H9 (cell line): ENCODE data around the gene ZNF407. TPM values are rescaled to one million over a fixed set of nuclear protein-coding genes. Genes with fewer than 3 reads are reported as not detected.

Source experiments
- DNase-seq: peaks from one replicate; pipeline ENCODE4 v3.0.0-alpha.2; 2017
- H2AFZ ChIP-seq: one replicate; pipeline ENCODE4 v1.6.1; 2013; ENCODE audit warnings: mild to moderate bottlenecking, low read length, control low read depth, moderate library complexity
- H2AK5ac ChIP-seq: 2 replicates; pipeline ENCODE4 v1.6.1; 2013; ENCODE audit warnings: low read length, control low read depth, mixed read lengths; ENCODE audit not compliant: insufficient read length
- H2BK120ac ChIP-seq: one replicate; pipeline ENCODE4 v1.6.1; 2013; ENCODE audit warnings: low read depth, mild to moderate bottlenecking, low read length, control low read depth, inconsistent platforms; ENCODE audit not compliant: poor library complexity, severe bottlenecking
- H2BK12ac ChIP-seq: 2 replicates; pipeline ENCODE4 v1.6.1; 2013; ENCODE audit warnings: low read length, control low read depth, mixed read lengths, low read depth; ENCODE audit not compliant: insufficient read length
- H2BK15ac ChIP-seq: 2 replicates; pipeline ENCODE4 v1.6.1; 2013; ENCODE audit warnings: low read depth, low read length, control low read depth
- H2BK20ac ChIP-seq: one replicate; pipeline ENCODE4 v1.6.1; 2013; ENCODE audit warnings: low read depth, mild to moderate bottlenecking, low read length, control low read depth, inconsistent platforms; ENCODE audit not compliant: poor library complexity, severe bottlenecking
- H2BK5ac ChIP-seq: 2 replicates; pipeline ENCODE4 v1.6.1; 2013; ENCODE audit warnings: low read length, control low read depth, mixed read lengths; ENCODE audit not compliant: insufficient read length
- H3K14ac ChIP-seq: 2 replicates; pipeline ENCODE4 v1.6.1; 2013; ENCODE audit warnings: low read length, control low read depth; ENCODE audit not compliant: insufficient read depth
- H3K18ac ChIP-seq: 2 replicates; pipeline ENCODE4 v1.6.1; 2013; ENCODE audit warnings: low read depth, mild to moderate bottlenecking, mixed read lengths, low read length, control low read depth; ENCODE audit not compliant: insufficient read length
- H3K23ac ChIP-seq: 2 replicates; pipeline ENCODE4 v1.6.1; 2013; ENCODE audit warnings: low read length, control low read depth, mixed read lengths, low read depth; ENCODE audit not compliant: insufficient read length
- H3K23me2 ChIP-seq: 2 replicates; pipeline ENCODE4 v1.6.1; 2013; ENCODE audit warnings: low read depth, mild to moderate bottlenecking, mixed read lengths, low read length, control low read depth; ENCODE audit not compliant: insufficient read length, poor library complexity, severe bottlenecking
- H3K27ac ChIP-seq: 2 replicates; pipeline ENCODE4 v1.5.1; 2013; ENCODE audit warnings: low read length, control low read depth, mixed read lengths, low read depth; ENCODE audit not compliant: insufficient read length
- H3K27me3 ChIP-seq: 2 replicates; pipeline ENCODE4 v1.6.1; 2013; ENCODE audit warnings: low read length, control low read depth, inconsistent platforms; ENCODE audit not compliant: insufficient read depth
- H3K4ac ChIP-seq: 2 replicates; pipeline ENCODE4 v1.6.1; 2013; ENCODE audit warnings: low read depth, mild to moderate bottlenecking, control low read depth, inconsistent platforms, low read length, moderate library complexity
- H3K4me1 ChIP-seq: 2 replicates; pipeline ENCODE4 v1.6.1; 2013; ENCODE audit warnings: low read length, control low read depth, inconsistent platforms; ENCODE audit not compliant: insufficient read depth
- H3K4me2 ChIP-seq: 2 replicates; pipeline ENCODE4 v1.6.1; 2013; ENCODE audit warnings: low read length, control low read depth, mixed read lengths; ENCODE audit not compliant: insufficient read length, insufficient read depth
- H3K56ac ChIP-seq: 2 replicates; pipeline ENCODE4 v1.6.1; 2013; ENCODE audit warnings: low read depth, mild to moderate bottlenecking, mixed read lengths, low read length, control low read depth; ENCODE audit not compliant: insufficient read length
- H3K79me1 ChIP-seq: 2 replicates; pipeline ENCODE4 v1.6.1; 2013; ENCODE audit warnings: low read depth, mild to moderate bottlenecking, moderate library complexity, low read length, control low read depth, inconsistent platforms; ENCODE audit not compliant: insufficient read depth, poor library complexity, severe bottlenecking
- H3K79me2 ChIP-seq: 2 replicates; pipeline ENCODE4 v1.6.1; 2013; ENCODE audit warnings: low read length, control low read depth, inconsistent platforms; ENCODE audit not compliant: insufficient read depth
- H3K9ac ChIP-seq: 2 replicates; pipeline ENCODE4 v1.6.1; 2013; ENCODE audit warnings: low read length, control low read depth, mixed read lengths; ENCODE audit not compliant: insufficient read length; ENCODE audit errors: extremely low read depth
- H3K9me3 ChIP-seq: one replicate; pipeline ENCODE4 v1.6.1; 2013; ENCODE audit warnings: low read depth, low read length, inconsistent platforms; ENCODE audit not compliant: control insufficient read depth
- H3T11ph ChIP-seq: one replicate; pipeline ENCODE4 v1.6.1; 2013; ENCODE audit warnings: mild to moderate bottlenecking, low read length, control low read depth, inconsistent platforms
- H4K20me1 ChIP-seq: one replicate; pipeline ENCODE4 v1.6.1; 2013; ENCODE audit not compliant: control insufficient read depth, insufficient read length, insufficient read depth
- H4K5ac ChIP-seq: 2 replicates; pipeline ENCODE4 v1.6.1; 2013; ENCODE audit warnings: low read depth, mild to moderate bottlenecking, mixed read lengths, low read length, control low read depth; ENCODE audit not compliant: insufficient read length
- H4K8ac ChIP-seq: replicated peaks from 2 replicates; pipeline ENCODE4 v1.6.1; 2013; ENCODE audit warnings: low read length, control low read depth, mixed read lengths, low read depth; ENCODE audit not compliant: insufficient read length
- H4K91ac ChIP-seq: 2 replicates; pipeline ENCODE4 v1.6.1; 2013; ENCODE audit warnings: low read depth, mild to moderate bottlenecking, moderate library complexity, mixed read lengths, low read length, control low read depth; ENCODE audit not compliant: insufficient read length
- H3K27ac Mint-ChIP-seq, 3 experiments: 2 replicates in 2 of 3; 3 replicates in 1 of 3; pipeline ENCODE4 v1.8.0; 2020 to 2021; ENCODE audit warnings: mixed read lengths in 3 of 3, mild to moderate bottlenecking in 1 of 3, moderate library complexity in 1 of 3
- H3K27me3 Mint-ChIP-seq: 2 replicates; pipeline ENCODE4 v1.8.0; 2021; ENCODE audit warnings: low read depth, mild to moderate bottlenecking, moderate library complexity, mixed read lengths
- H3K36me3 Mint-ChIP-seq, 3 experiments: 2 replicates in 2 of 3; 3 replicates in 1 of 3; pipeline ENCODE4 v1.8.0; 2020 to 2021; ENCODE audit warnings: low read depth in 3 of 3, mixed read lengths in 3 of 3; ENCODE audit not compliant: insufficient read depth in 1 of 3
- H3K4me1 Mint-ChIP-seq, 2 experiments: 2 replicates each; pipeline ENCODE4 v1.8.0; 2020; ENCODE audit warnings: mixed read lengths in 2 of 2
- H3K4me3 Mint-ChIP-seq, 2 experiments: 2 replicates in 1 of 2; 3 replicates in 1 of 2; pipeline ENCODE4 v1.8.0; 2020 to 2021; ENCODE audit warnings: mild to moderate bottlenecking in 2 of 2, mixed read lengths in 2 of 2, moderate library complexity in 1 of 2
- H3K9me3 Mint-ChIP-seq, 2 experiments: 2 replicates in 1 of 2; 3 replicates in 1 of 2; pipeline ENCODE4 v1.8.0; 2020; ENCODE audit warnings: mild to moderate bottlenecking in 2 of 2, mixed read lengths in 2 of 2, moderate library complexity in 1 of 2
- WGBS: extraction: QIAGEN DNeasy Blood & Tissue Kit; methylation state at CpG from one replicate; pipeline ENCODE4 v1.1.7; 2013; ENCODE audit warnings: missing lambda C conversion rate, low lambda C conversion rate, mixed read lengths; ENCODE audit not compliant: insufficient read length; ENCODE audit errors: extremely low coverage; 5-methylcytosine and 5-hydroxymethylcytosine counted together
- total RNA-seq: library from RNA; stranded (reverse); gene quantifications from 2 replicates; pipeline ENCODE4 v1.2.1, GENCODE V29; 2021
- TF ChIP-seq, protein P1 (sequence below): fragments of 200-600 bp; sonication (generic); conservative IDR thresholded peaks from 3 replicates; pipeline ENCODE4 v1.8.0; 2021; ENCODE audit warnings: antibody characterized with exemption, mild to moderate bottlenecking

The ZNF407 gene
- total RNA-seq, 1 experiment from 2014 or later = 8.7 TPM

DNA sequence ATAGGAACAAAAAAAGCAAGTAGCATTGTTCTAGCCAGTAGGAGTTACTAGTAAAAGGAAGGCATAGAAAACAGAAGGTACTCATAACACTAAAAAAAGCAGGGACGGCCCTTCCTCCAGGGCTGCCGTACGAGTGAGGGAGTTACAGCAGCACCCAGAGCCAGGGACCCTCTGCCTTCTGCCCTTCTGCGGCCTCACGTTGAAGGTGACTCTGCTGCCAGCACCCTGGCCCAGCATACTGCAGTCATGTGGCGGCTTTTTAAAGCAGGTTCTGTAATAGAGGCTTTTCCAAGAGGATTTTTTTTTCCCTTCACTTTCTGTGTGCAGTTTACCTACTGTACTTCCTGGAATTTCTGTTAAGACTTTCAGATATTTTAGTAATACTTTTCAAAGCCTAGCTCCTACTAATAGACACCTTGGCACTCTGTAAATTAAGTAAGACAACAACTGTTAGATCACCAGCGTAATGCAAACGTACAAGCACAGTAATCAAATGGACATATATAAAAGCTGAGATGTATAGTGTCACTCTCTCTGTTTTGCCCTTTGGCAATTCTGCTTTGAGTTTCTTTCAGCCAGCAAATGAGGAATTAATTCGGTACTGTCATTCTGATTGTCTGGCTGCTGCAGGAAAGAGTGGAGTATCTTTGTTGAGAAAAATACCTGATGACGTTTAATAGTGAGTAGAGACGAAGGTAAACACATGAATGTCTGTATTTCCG is 449.7 kb downstream of the ZNF407 start:
- Histone ChIP-seq H3K4me2 (no peak overlapping the region), H2AK5ac (no peak overlapping the region), H3K23ac (no peak overlapping the region), H3K18ac (no peak overlapping the region), H3T11ph (no peak overlapping the region), H3K27me3 (no peaks in the 10 kb centered on the region), H3K23me2 (no peaks in the 10 kb centered on the region), H3K14ac (no peak overlapping the region), H4K8ac (no peak overlapping the region), H3K56ac (no peak overlapping the region), H3K79me1 (no peaks in the 10 kb centered on the region), H2BK15ac (no peak overlapping the region), H3K4ac (no peak overlapping the region), H3K4me1 (no peaks in the 10 kb centered on the region), H2BK20ac (no peak overlapping the region), H3K27ac (no peak overlapping the region), H3K79me2 (no peaks in the 10 kb centered on the region), H2AFZ (no peak overlapping the region), H4K20me1 (no peaks in the 10 kb centered on the region), H2BK12ac (no peak overlapping the region), H3K9me3 (no peaks in the 10 kb centered on the region), H3K9ac (no peak overlapping the region), H4K5ac (no peak overlapping the region), H4K91ac (no peak overlapping the region), H2BK5ac (no peak overlapping the region), H2BK120ac (no peak overlapping the region)
- DNase-seq = no peak
- Mint-ChIP-seq H3K36me3 (no peaks in the 10 kb centered on the region), H3K4me1 (peaks cover 0 to 4% of the 10 kb centered on the region in 2 experiments; a peak in 1 of 4 replicates), H3K4me3 (no peak overlapping the region), H3K27me3 (no peaks in the 10 kb centered on the region), H3K27ac (no peak overlapping the region; a peak in 1 of 7 replicates), H3K9me3 (no peaks in the 10 kb centered on the region)
- WGBS = no CpG with 5 or more reads among the region's 12 CpGs
- TF ChIP-seq, protein P1, sequence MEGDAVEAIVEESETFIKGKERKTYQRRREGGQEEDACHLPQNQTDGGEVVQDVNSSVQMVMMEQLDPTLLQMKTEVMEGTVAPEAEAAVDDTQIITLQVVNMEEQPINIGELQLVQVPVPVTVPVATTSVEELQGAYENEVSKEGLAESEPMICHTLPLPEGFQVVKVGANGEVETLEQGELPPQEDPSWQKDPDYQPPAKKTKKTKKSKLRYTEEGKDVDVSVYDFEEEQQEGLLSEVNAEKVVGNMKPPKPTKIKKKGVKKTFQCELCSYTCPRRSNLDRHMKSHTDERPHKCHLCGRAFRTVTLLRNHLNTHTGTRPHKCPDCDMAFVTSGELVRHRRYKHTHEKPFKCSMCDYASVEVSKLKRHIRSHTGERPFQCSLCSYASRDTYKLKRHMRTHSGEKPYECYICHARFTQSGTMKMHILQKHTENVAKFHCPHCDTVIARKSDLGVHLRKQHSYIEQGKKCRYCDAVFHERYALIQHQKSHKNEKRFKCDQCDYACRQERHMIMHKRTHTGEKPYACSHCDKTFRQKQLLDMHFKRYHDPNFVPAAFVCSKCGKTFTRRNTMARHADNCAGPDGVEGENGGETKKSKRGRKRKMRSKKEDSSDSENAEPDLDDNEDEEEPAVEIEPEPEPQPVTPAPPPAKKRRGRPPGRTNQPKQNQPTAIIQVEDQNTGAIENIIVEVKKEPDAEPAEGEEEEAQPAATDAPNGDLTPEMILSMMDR = no peak
